Esophagus squamous epithelium (tissue), 4 donors: Measurements from ENCODE around the gene NUDT8.

ENCODE experiments used
- POLR2A ChIP-seq, 4 donors: fragments of 450-650 bp; IDR thresholded peaks; one replicate each; pipeline ENCODE4 v1.6.1; 2017; ENCODE audit warnings: antibody characterized with exemption in 4 of 4, mild to moderate bottlenecking in 4 of 4, moderate library complexity in 3 of 4
- TF ChIP-seq, protein P1 (sequence below), 6 experiments: fragments of 450-650 bp in 4 of 6; fragments of 200-600 bp in 2 of 6; sonication (generic) in 2 of 6; IDR thresholded peaks; one replicate each; pipeline ENCODE4 v1.5.1; 2016 to 2019; ENCODE audit warnings: antibody characterized with exemption in 6 of 6, mild to moderate bottlenecking in 4 of 6, moderate library complexity in 4 of 6

DNA sequence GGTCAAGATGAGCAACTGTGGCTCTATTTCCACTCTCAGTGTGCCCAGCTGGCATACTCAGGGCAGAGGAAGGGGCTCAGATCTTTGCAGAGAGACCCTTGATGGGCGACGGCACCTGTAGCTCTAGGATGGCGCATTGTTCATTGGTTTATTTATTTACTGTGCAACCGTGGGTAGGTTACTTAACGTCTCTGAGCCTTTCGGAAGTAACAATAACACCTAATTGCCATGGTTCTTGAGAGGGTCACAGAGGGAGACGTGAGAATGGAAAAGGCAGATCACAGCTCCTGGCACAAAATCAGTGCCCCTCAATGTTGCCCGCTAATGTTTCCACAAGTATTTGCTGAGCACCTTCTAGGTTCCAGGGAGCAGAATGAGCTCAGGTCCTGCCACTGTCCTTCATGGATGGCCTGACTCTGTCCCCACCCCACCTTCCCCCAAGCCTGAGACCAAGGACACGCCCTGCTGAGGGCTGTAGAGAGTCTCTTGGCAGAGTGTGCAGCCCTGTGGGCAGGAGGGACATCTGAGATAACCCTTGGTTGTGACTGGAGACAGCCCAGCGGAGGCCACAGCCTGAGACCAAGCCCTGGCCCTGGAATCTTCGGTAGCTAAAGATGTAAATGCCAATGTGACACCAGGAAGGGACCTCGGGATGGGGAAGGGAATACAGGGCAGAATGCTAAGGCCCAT is 45.5 kb upstream of the NUDT8 start:
- TF ChIP-seq, protein P1, sequence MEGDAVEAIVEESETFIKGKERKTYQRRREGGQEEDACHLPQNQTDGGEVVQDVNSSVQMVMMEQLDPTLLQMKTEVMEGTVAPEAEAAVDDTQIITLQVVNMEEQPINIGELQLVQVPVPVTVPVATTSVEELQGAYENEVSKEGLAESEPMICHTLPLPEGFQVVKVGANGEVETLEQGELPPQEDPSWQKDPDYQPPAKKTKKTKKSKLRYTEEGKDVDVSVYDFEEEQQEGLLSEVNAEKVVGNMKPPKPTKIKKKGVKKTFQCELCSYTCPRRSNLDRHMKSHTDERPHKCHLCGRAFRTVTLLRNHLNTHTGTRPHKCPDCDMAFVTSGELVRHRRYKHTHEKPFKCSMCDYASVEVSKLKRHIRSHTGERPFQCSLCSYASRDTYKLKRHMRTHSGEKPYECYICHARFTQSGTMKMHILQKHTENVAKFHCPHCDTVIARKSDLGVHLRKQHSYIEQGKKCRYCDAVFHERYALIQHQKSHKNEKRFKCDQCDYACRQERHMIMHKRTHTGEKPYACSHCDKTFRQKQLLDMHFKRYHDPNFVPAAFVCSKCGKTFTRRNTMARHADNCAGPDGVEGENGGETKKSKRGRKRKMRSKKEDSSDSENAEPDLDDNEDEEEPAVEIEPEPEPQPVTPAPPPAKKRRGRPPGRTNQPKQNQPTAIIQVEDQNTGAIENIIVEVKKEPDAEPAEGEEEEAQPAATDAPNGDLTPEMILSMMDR (IDR thresholded peaks at IDR 0.05), result no peak
- TF ChIP-seq POLR2A (IDR thresholded peaks at IDR 0.05), result no peak
